Chondrocyte (in vitro differentiated cells): ENCODE measurements around the gene PARN. TPM values are rescaled to one million over a fixed set of nuclear protein-coding genes. Genes with fewer than 3 reads are reported as not detected.
A peak's percentile ranks its signal among the peaks of the same experiment; 100 is the strongest.

Experiments used
- DNase-seq: peaks from one replicate; pipeline ENCODE4 v3.0.0; 2021; ENCODE audit warnings: mixed read lengths, low spot score
- H3K27ac Mint-ChIP-seq: one replicate; pipeline ENCODE4 v1.8.0; 2021; ENCODE audit warnings: mild to moderate bottlenecking, moderate library complexity, mixed read lengths; ENCODE audit not compliant: unreplicated experiment
- H3K27me3 Mint-ChIP-seq: 2 replicates; pipeline ENCODE4 v1.8.0; 2021; ENCODE audit warnings: low read depth, mixed read lengths
- H3K36me3 Mint-ChIP-seq: 2 replicates; pipeline ENCODE4 v1.8.0; 2021; ENCODE audit warnings: low read depth, mixed read lengths
- H3K4me1 Mint-ChIP-seq: 2 replicates; pipeline ENCODE4 v1.8.0; 2021; ENCODE audit warnings: low read depth, mild to moderate bottlenecking, mixed read lengths
- H3K4me3 Mint-ChIP-seq: one replicate; pipeline ENCODE4 v1.8.0; 2021; ENCODE audit warnings: mild to moderate bottlenecking, moderate library complexity, mixed read lengths; ENCODE audit not compliant: unreplicated experiment
- H3K9me3 Mint-ChIP-seq: 2 replicates; pipeline ENCODE4 v1.8.0; 2021; ENCODE audit warnings: low read depth, mixed read lengths
- CTCF ChIP-seq: fragments of 200-600 bp; sonication (generic); IDR thresholded peaks from 2 replicates; pipeline ENCODE4 v1.5.0; 2021; ENCODE audit warnings: antibody characterized with exemption, mild to moderate bottlenecking, moderate library complexity
- total RNA-seq: library from RNA; stranded (reverse); gene quantifications from 3 replicates; pipeline ENCODE4 v1.2.1, GENCODE V29; 2021

Gene PARN
- total RNA-seq, 1 donor from 2014 or later: 24.1 TPM

- no peak for TF ChIP-seq CTCF
- Mint-ChIP-seq H3K4me3 (no peak overlapping the region), H3K36me3 (peaks cover 1% of the 10 kb centered on the region), H3K4me1 (peaks cover 42% of the 10 kb centered on the region), H3K27me3 (no peaks in the 10 kb centered on the region), H3K9me3 (no peaks in the 10 kb centered on the region), H3K27ac (no peak overlapping the region)
- no peak for DNase-seq
These were observed 120.4 kb downstream of the PARN start for GRCh38 chr16:14509675-14510132.

- H3K27me3 Mint-ChIP-seq: no peaks in the 10 kb centered on the region
- no peaks in the 10 kb centered on the region for H3K9me3 Mint-ChIP-seq
- H3K27ac Mint-ChIP-seq: no peak overlapping the region
- peaks cover 1% of the 10 kb centered on the region for H3K36me3 Mint-ChIP-seq
- no peak for DNase-seq
- no peak for TF ChIP-seq CTCF
- no peak overlapping the region for H3K4me3 Mint-ChIP-seq
- peaks cover 42% of the 10 kb centered on the region for H3K4me1 Mint-ChIP-seq
These were observed 121.0 kb downstream of the PARN start for GRCh38 chr16:14509055-14509454.

GRCh38 chr16:14505846-14506245 is 124.2 kb downstream of the PARN start:
- peaks cover 51% of the 10 kb centered on the region for H3K4me1 Mint-ChIP-seq
- H3K9me3 Mint-ChIP-seq: no peaks in the 10 kb centered on the region
- no peak for TF ChIP-seq CTCF
- DNase-seq: no peak
- H3K4me3 Mint-ChIP-seq: no peak overlapping the region
- H3K27me3 Mint-ChIP-seq: no peaks in the 10 kb centered on the region
- H3K36me3 Mint-ChIP-seq: no peaks in the 10 kb centered on the region
- H3K27ac Mint-ChIP-seq: peak overlapping the region; percentile 75

GRCh38 chr16:14502932-14503741 is 126.9 kb downstream of the PARN start:
- Mint-ChIP-seq H3K9me3 (no peaks in the 10 kb centered on the region), H3K27me3 (no peaks in the 10 kb centered on the region), H3K27ac (peak overlapping the region; percentile 64), H3K4me1 (peaks cover 52% of the 10 kb centered on the region), H3K36me3 (no peaks in the 10 kb centered on the region), H3K4me3 (no peak overlapping the region)
- DNase-seq: no peak
- no peak for TF ChIP-seq CTCF

- TF ChIP-seq CTCF: no peak
- Mint-ChIP-seq H3K36me3 (no peaks in the 10 kb centered on the region), H3K4me1 (peaks cover 59% of the 10 kb centered on the region), H3K4me3 (no peak overlapping the region), H3K9me3 (no peaks in the 10 kb centered on the region), H3K27me3 (no peaks in the 10 kb centered on the region), H3K27ac (peak overlapping the region; percentile 94)
- no peak for DNase-seq
These were observed 127.7 kb downstream of the PARN start for GRCh38 chr16:14502256-14502875.
